Sigmoid colon (tissue), 7 donors: ENCODE data around the gene PDCD7. TPM values are rescaled to one million over a fixed set of nuclear protein-coding genes. Genes with fewer than 3 reads are reported as not detected.

Source experiments
- DNase-seq: peaks from one replicate; pipeline ENCODE4 v3.0.0-alpha.2; 2019
- H3K27ac ChIP-seq, 4 donors: fragments of 200-600 bp; sonication (generic); one replicate each; pipeline ENCODE4 v1.5.1; 2016 to 2019; ENCODE audit warnings: mild to moderate bottlenecking in 1 of 4
- H3K27me3 ChIP-seq, 3 donors: fragments of 200-600 bp; sonication (generic); one replicate each; pipeline ENCODE4 v1.5.1; 2019; ENCODE audit warnings: mild to moderate bottlenecking in 1 of 3
- H3K36me3 ChIP-seq, 4 donors: fragments of 200-600 bp; sonication (generic); one replicate each; pipeline ENCODE4 v1.5.1; 2016 to 2019
- H3K4me1 ChIP-seq, 4 donors: fragments of 200-600 bp; sonication (generic); one replicate each; pipeline ENCODE4 v1.5.1; 2017 to 2019
- H3K4me3 ChIP-seq, 4 donors: fragments of 200-600 bp; sonication (generic); one replicate each; pipeline ENCODE4 v1.5.1; 2017 to 2019; ENCODE audit warnings: mild to moderate bottlenecking in 2 of 4, moderate library complexity in 1 of 4
- H3K9me3 ChIP-seq, 4 donors: fragments of 200-600 bp in 3 of 4; sonication (generic) in 3 of 4; one replicate each; pipeline versions ENCODE4 v1.5.1 to v1.6.1; 2013 to 2019
- EP300 ChIP-seq, 4 donors: sonication (generic); formaldehyde crosslinking; IDR thresholded peaks; one replicate each; pipeline ENCODE4 v1.6.1; 2017; ENCODE audit warnings: antibody characterized with exemption in 4 of 4
- POLR2A ChIP-seq, 2 donors: fragments of 450-650 bp; IDR thresholded peaks; one replicate each; pipeline ENCODE4 v1.6.1; 2016; ENCODE audit warnings: antibody characterized with exemption in 2 of 2, mild to moderate bottlenecking in 2 of 2, moderate library complexity in 2 of 2
- POLR2AphosphoS5 ChIP-seq, 4 donors: sonication (generic); formaldehyde crosslinking; IDR thresholded peaks; one replicate each; pipeline ENCODE4 v1.6.1; 2017; ENCODE audit warnings: antibody characterized with exemption in 4 of 4
- WGBS, 2 donors: extraction: QIAGEN DNeasy Blood & Tissue Kit; methylation state at CpG; one replicate each; pipeline ENCODE4 v1.1.7; 2013; 5-methylcytosine and 5-hydroxymethylcytosine counted together
- intact Hi-C: fragments of 100-400 bp; cut with DNase I; formaldehyde crosslinking; loops from one replicate; pipeline ENCODE4 v1.15.1; 2023
- polyA plus RNA-seq, 3 donors: library from polyadenylated mRNA; stranded (reverse); fragments of 200-250 nt; gene quantifications; one replicate each; pipeline ENCODE4 v1.2.3, GENCODE V29; 2013
- total RNA-seq, 4 donors: library from RNA; depleted of rRNA; stranded (reverse); fragments of >200 nt; gene quantifications; one replicate each; pipeline ENCODE4 v1.1.0, GENCODE V29; 2016
- TF ChIP-seq, protein P1 (sequence below), 4 experiments: fragments of 450-650 bp in 3 of 4; fragments of 200-600 bp in 1 of 4; IDR thresholded peaks; one replicate each; pipeline ENCODE4 v1.5.1; 2016 to 2019; ENCODE audit warnings: antibody characterized with exemption in 4 of 4, mild to moderate bottlenecking in 3 of 4, moderate library complexity in 2 of 4
- donor health status: healthy with polysubstance abuse.
- donor health status: Bipolar disorder and iron deficiency.
- donor health status: healthy.

Gene PDCD7
- total and polyA plus RNA-seq, 7 donors, result 7.8 to 30.1 (median 20.4) TPM

DNA sequence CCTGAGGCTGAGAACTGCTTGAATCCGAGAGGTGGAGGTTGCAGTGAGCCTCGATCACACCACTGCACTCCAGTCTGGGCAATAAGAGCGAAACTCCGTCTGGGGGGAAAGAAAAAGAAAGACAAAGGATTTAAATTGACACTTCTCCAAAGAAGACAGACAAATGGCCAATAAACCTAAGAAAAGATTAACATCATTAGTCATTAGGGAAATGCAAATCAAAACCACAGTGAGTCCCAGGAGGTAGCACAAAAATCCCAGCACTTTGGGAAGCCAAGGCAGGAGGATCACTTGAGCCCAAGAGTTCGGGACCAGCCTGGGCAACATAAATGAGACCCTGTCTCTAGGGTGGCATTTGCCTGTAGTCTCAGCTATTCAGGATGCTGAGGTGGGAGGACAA is 38.9 kb upstream of the PDCD7 start:
- H3K27ac ChIP-seq, result no peak overlapping the region
- 91 to 98% methylated on average over 5 of the region's 5 CpGs for WGBS, 2 donors
- no peaks in the 10 kb centered on the region for H3K4me1 ChIP-seq
- H3K27me3 ChIP-seq, result no peaks in the 10 kb centered on the region
- intact Hi-C loops, result no loop called here
- H3K36me3 ChIP-seq, result peaks cover 11 to 94% (median 34%) of the 10 kb centered on the region in 4 donors
- TF ChIP-seq POLR2A (IDR thresholded peaks at IDR 0.05), result no peak
- TF ChIP-seq POLR2AphosphoS5 (IDR thresholded peaks at IDR 0.05), result no peak
- no peaks in the 10 kb centered on the region for H3K9me3 ChIP-seq
- no peak for DNase-seq
- no peak overlapping the region for H3K4me3 ChIP-seq

DNA sequence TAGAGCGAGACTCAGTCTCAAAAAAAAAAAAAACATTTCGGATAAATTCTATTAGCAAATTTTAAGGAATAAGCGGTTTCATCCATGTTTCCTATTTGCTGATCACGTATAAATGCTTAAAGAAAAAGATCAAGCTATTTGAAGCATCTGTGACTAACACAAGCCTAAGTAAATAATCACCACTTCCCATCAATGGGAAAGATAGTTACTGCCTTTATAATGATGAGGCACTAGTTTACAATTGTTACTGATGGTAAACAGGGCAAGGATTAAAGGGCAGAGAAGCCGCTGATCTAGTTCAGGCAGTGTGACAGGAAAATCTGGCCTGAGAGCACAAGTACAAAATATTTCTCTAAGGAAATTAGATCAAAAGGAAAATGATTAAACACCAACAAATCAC is 37.8 kb upstream of the PDCD7 start:
- intact Hi-C loops, result no loop called here
- WGBS, 2 donors, result 94 to 95% methylated on average over 5 of the region's 5 CpGs
- no peak for DNase-seq
- Histone ChIP-seq H3K27ac (no peak overlapping the region), H3K4me1 (peaks cover 0 to 1% (median 0%) of the 10 kb centered on the region in 4 donors), H3K27me3 (no peaks in the 10 kb centered on the region), H3K4me3 (no peak overlapping the region), H3K9me3 (no peaks in the 10 kb centered on the region), H3K36me3 (peaks cover 5 to 89% (median 31%) of the 10 kb centered on the region in 4 donors)
- TF ChIP-seq EP300 (IDR thresholded peaks at IDR 0.05) (no peak), POLR2AphosphoS5 (IDR thresholded peaks at IDR 0.05) (no peak), POLR2A (IDR thresholded peaks at IDR 0.05) (no peak)
- TF ChIP-seq, protein P1, sequence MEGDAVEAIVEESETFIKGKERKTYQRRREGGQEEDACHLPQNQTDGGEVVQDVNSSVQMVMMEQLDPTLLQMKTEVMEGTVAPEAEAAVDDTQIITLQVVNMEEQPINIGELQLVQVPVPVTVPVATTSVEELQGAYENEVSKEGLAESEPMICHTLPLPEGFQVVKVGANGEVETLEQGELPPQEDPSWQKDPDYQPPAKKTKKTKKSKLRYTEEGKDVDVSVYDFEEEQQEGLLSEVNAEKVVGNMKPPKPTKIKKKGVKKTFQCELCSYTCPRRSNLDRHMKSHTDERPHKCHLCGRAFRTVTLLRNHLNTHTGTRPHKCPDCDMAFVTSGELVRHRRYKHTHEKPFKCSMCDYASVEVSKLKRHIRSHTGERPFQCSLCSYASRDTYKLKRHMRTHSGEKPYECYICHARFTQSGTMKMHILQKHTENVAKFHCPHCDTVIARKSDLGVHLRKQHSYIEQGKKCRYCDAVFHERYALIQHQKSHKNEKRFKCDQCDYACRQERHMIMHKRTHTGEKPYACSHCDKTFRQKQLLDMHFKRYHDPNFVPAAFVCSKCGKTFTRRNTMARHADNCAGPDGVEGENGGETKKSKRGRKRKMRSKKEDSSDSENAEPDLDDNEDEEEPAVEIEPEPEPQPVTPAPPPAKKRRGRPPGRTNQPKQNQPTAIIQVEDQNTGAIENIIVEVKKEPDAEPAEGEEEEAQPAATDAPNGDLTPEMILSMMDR (IDR thresholded peaks at IDR 0.05), result no peak

DNA sequence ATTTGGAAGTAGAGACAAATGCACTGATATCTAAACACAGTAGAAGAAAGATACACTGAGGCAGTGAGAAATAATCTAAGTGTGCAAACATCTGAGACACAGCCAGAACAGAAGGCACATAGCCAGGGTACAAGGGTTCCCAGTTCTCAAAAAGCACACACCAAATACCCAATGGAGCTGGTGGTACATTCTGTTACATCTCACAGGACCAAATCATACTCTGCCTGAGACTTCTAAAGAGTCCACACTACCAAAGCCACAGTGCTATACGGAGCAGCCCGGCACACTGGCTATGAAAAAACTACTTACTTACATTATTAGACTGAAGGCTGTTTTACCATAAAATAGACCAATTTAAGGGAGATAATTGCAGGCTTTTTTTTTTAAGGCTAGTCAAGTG is 32.3 kb upstream of the PDCD7 start:
- no peaks in the 10 kb centered on the region for H3K9me3 ChIP-seq
- DNase-seq, result no peak
- H3K36me3 ChIP-seq, result peaks cover 6 to 85% (median 28%) of the 10 kb centered on the region in 4 donors
- peaks cover 0 to 22% (median 6%) of the 10 kb centered on the region in 4 donors for H3K4me1 ChIP-seq
- no peak overlapping the region for H3K27ac ChIP-seq
- H3K4me3 ChIP-seq, result no peak overlapping the region
- TF ChIP-seq, protein P1 (IDR thresholded peaks at IDR 0.05), result no peak
- no peak for TF ChIP-seq POLR2A (IDR thresholded peaks at IDR 0.05)
- intact Hi-C loops, result no loop called here
- WGBS, 2 donors, result 95 to 97% methylated on average over 2 of the region's 2 CpGs
- no peaks in the 10 kb centered on the region for H3K27me3 ChIP-seq

DNA sequence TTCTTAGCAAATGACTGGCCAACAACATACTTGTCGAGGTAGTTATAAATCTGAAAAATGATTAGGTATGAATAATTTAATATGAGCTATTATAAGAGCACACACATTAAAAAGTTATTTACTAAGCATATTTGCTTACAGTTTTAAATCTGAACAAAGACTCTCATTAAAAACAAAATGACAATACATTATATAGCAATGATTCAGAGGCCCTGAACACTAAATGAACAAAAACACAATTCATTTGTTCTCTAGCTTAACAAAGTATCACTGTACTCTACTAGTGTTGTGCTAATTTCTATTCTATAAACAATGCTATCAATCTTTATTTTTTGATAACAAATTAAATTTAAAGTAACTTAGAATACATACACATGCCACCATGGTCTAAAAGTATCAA is 30.5 kb upstream of the PDCD7 start:
- H3K27ac ChIP-seq, result no peak overlapping the region
- intact Hi-C loops, result no loop called here
- no peaks in the 10 kb centered on the region for H3K27me3 ChIP-seq
- peaks cover 6 to 78% (median 18%) of the 10 kb centered on the region in 4 donors for H3K36me3 ChIP-seq
- no peak for DNase-seq
- H3K4me3 ChIP-seq, result no peak overlapping the region
- WGBS, 2 donors, result 82 to 86% methylated on average over 1 of the region's 1 CpG
- H3K4me1 ChIP-seq, result peaks cover 0 to 22% (median 6%) of the 10 kb centered on the region in 4 donors
- no peaks in the 10 kb centered on the region for H3K9me3 ChIP-seq
- TF ChIP-seq EP300 (IDR thresholded peaks at IDR 0.05) (no peak), POLR2AphosphoS5 (IDR thresholded peaks at IDR 0.05) (no peak), POLR2A (IDR thresholded peaks at IDR 0.05) (no peak)
- TF ChIP-seq, protein P1 (IDR thresholded peaks at IDR 0.05), result no peak

DNA sequence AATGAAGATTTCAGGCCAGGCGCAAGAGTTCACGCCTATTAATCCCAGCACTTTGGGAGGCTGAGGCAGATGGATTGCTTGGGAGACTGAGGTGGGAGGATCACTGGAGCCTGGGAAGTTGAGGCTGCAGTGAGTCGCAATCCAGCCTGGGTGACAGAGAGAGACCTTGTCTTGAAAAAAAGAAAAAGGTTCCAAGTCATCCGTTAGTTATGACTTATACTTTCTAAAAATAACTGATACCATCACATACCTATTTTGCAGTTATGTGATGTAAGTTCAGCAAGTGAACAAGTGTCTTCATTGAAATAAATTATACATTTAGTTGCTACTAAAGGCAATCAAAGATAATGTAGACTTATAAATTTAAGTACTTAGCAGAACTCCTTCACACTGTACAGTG is 29.4 kb upstream of the PDCD7 start:
- intact Hi-C loops, result no loop called here
- Histone ChIP-seq H3K4me1 (peaks cover 0 to 22% (median 6%) of the 10 kb centered on the region in 4 donors), H3K27ac (no peak overlapping the region), H3K36me3 (peaks cover 6 to 81% (median 23%) of the 10 kb centered on the region in 4 donors), H3K27me3 (no peaks in the 10 kb centered on the region), H3K9me3 (no peaks in the 10 kb centered on the region), H3K4me3 (no peak overlapping the region)
- DNase-seq, result no peak
- WGBS, 2 donors, result 88 to 90% methylated on average over 4 of the region's 4 CpGs
- TF ChIP-seq POLR2A (IDR thresholded peaks at IDR 0.05) (no peak), POLR2AphosphoS5 (IDR thresholded peaks at IDR 0.05) (no peak), EP300 (IDR thresholded peaks at IDR 0.05) (no peak)
- TF ChIP-seq, protein P1 (IDR thresholded peaks at IDR 0.05), result no peak
